ENCODE data around the gene SMYD1.

Gene SMYD1

DNA sequence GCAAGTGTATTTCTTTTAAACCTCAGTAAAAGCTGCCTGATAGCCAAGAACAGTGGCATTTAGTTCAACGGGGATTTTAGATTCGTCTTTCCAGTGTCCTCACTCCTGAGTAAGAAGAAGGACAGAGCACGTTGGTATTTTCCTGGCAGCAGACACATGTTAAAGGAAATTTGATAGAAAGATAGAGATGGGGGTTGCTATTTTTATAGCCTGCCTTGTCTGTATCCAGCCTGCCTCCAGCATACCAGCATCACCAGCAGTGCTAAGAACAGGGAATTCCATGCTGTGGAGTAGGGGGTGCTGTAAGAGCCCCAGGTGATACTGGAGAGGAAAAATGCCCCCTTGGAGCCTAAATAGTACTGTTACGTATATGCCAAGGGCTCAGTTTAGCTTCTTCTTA lies 1.1 kb upstream of the SMYD1 start:
- no peak overlapping the region for H3K4me3 ChIP-seq (ENCODE audit: low read depth, low read length)
- TF ChIP-seq, protein P1, sequence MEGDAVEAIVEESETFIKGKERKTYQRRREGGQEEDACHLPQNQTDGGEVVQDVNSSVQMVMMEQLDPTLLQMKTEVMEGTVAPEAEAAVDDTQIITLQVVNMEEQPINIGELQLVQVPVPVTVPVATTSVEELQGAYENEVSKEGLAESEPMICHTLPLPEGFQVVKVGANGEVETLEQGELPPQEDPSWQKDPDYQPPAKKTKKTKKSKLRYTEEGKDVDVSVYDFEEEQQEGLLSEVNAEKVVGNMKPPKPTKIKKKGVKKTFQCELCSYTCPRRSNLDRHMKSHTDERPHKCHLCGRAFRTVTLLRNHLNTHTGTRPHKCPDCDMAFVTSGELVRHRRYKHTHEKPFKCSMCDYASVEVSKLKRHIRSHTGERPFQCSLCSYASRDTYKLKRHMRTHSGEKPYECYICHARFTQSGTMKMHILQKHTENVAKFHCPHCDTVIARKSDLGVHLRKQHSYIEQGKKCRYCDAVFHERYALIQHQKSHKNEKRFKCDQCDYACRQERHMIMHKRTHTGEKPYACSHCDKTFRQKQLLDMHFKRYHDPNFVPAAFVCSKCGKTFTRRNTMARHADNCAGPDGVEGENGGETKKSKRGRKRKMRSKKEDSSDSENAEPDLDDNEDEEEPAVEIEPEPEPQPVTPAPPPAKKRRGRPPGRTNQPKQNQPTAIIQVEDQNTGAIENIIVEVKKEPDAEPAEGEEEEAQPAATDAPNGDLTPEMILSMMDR (IDR thresholded peaks at IDR 0.05; ENCODE audit: low read depth, low read length, missing control alignments): no peak
- no peak for DNase-seq (ENCODE audit: low read depth)

DNA sequence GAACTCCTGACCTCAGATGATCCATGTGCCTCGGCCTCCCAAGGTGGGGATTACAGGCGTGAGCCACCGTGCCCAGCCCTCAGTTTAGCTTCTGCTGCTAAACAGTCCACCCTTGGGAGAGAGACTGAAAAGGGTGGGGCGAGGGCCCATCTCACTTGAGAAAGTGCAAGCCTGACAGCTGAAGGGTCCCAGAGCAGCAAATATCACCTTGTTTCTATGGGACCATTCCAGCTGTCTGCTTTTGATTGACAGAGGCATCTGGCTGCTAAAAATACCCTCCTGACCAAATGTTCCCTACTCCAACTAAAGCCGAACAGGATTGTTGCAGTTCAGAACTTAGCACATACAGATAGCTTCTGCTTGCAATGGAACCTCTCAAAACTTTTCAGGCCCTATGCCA lies 436 bp upstream of the SMYD1 start:
- TF ChIP-seq, protein P1 (IDR thresholded peaks at IDR 0.05; ENCODE audit: low read depth, low read length, missing control alignments): no peak
- no peak for DNase-seq (ENCODE audit: low read depth)
- no peak overlapping the region for H3K4me3 ChIP-seq (ENCODE audit: low read depth, low read length)

GRCh38 chr2:88068044-88068443 lies 419 bp downstream of the SMYD1 start:
- no peak for DNase-seq (ENCODE audit: low read depth)
- no peak overlapping the region for H3K4me3 ChIP-seq (ENCODE audit: low read depth, low read length)
- TF ChIP-seq, protein P1 (IDR thresholded peaks at IDR 0.05; ENCODE audit: low read depth, low read length, missing control alignments): no peak

- DNase-seq (ENCODE audit: low read depth): no peak
- no peak overlapping the region for H3K4me3 ChIP-seq (ENCODE audit: low read depth, low read length)
- TF ChIP-seq, protein P1 (IDR thresholded peaks at IDR 0.05; ENCODE audit: low read depth, low read length, missing control alignments): no peak
Measured at GRCh38 chr2:88069117-88069516, 1.5 kb downstream of the SMYD1 start.

- TF ChIP-seq, protein P1 (IDR thresholded peaks at IDR 0.05; ENCODE audit: low read depth, low read length, missing control alignments): no peak
- no peak for DNase-seq (ENCODE audit: low read depth)
- no peak overlapping the region for H3K4me3 ChIP-seq (ENCODE audit: low read depth, low read length)
Measured at GRCh38 chr2:88070055-88070454, 2.4 kb downstream of the SMYD1 start.

GRCh38 chr2:88071365-88071764 lies 3.7 kb downstream of the SMYD1 start:
- TF ChIP-seq, protein P1 (IDR thresholded peaks at IDR 0.05; ENCODE audit: low read depth, low read length, missing control alignments): no peak
- no peak overlapping the region for H3K4me3 ChIP-seq (ENCODE audit: low read depth, low read length)
- DNase-seq (ENCODE audit: low read depth): no peak

DNA sequence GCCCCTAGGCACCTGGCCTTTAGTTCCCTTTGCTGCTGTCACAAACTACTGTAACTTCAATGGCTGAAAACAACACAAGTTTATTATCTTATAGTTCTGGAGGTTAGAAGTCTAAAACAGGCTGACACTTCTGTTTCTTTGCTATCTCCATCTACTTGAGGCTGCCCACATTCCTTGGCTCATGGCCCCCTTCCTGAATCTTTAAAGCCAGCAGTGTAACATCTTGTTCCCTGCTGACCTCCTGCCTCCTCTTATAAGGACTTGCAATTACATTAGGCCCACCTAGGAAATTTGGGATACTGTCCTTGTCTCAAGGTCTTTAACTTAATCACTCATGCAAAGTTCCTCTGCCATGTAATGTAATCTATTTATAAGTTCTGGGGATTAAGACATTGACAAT lies 6.5 kb downstream of the SMYD1 start:
- TF ChIP-seq, protein P1 (IDR thresholded peaks at IDR 0.05; ENCODE audit: low read depth, low read length, missing control alignments): no peak
- DNase-seq (ENCODE audit: low read depth): no peak
- no peak overlapping the region for H3K4me3 ChIP-seq (ENCODE audit: low read depth, low read length)

Measured in GM12864 (cell line).